ENCODE results near the gene IL1RAPL1.

IL1RAPL1 gene

GRCh38 chrX:29940750-29941149 lies 1353.5 kb downstream of the IL1RAPL1 start:
- H3K4me3 ChIP-seq (ENCODE audit: low read length in 2 of 2): no peak overlapping the region
- H2AFZ ChIP-seq (ENCODE audit: low read length): no peak overlapping the region
- H3K14ac ChIP-seq (ENCODE audit: low read length): no peak overlapping the region
- no peak overlapping the region for H3K18ac ChIP-seq (ENCODE audit: low read length)
- H4K91ac ChIP-seq (ENCODE audit: low read depth, low read length, poor library complexity): no peak overlapping the region
- WGBS, 2 donors (ENCODE audit: extremely low coverage in 2 of 2, insufficient read length in 2 of 2, insufficient replicate concordance in 1 of 2): no CpG with 5 or more reads among the region's 2 CpGs
- no peak overlapping the region for H2BK5ac ChIP-seq (ENCODE audit: low read length)
- H3K79me1 ChIP-seq (ENCODE audit: low read depth, low read length): no peaks in the 10 kb centered on the region
- no peak overlapping the region for H3K23ac ChIP-seq (ENCODE audit: low read depth, low read length, poor library complexity)
- H2BK12ac ChIP-seq (ENCODE audit: low read length): no peak overlapping the region
- no peak overlapping the region for H3K4me2 ChIP-seq (ENCODE audit: insufficient read depth, low read length, poor library complexity, severe bottlenecking)
- no peak for DNase-seq (ENCODE audit: low spot score)
- H2BK15ac ChIP-seq (ENCODE audit: low read length): no peak overlapping the region
- H3K4me1 ChIP-seq (ENCODE audit: control insufficient read depth in 2 of 2, insufficient read depth in 1 of 2, low read depth in 1 of 2, low read length in 2 of 2): peaks cover 2 to 9% of the 10 kb centered on the region in 2 donors
- H2BK120ac ChIP-seq (ENCODE audit: low read depth, low read length): no peak overlapping the region
- H2AK5ac ChIP-seq (ENCODE audit: low read depth, low read length): no peak overlapping the region
- H4K8ac ChIP-seq (ENCODE audit: low read depth, low read length): no peak overlapping the region
- H3K27ac ChIP-seq (replicated peaks; ENCODE audit: low read length): no peak overlapping the region
- no peaks in the 10 kb centered on the region for H3K36me3 ChIP-seq (replicated peaks in 1 of 2; ENCODE audit: control insufficient read depth in 2 of 2, insufficient read depth in 2 of 2, low read length in 2 of 2)
- no peaks in the 10 kb centered on the region for H3K9me3 ChIP-seq (replicated peaks in 1 of 2; ENCODE audit: control insufficient read depth in 2 of 2, insufficient read depth in 1 of 2, low read depth in 1 of 2, low read length in 2 of 2)
- no peak overlapping the region for H3K4ac ChIP-seq (ENCODE audit: low read length)
- H3K27me3 ChIP-seq (ENCODE audit: control insufficient read depth in 3 of 3, insufficient read depth in 3 of 3, low read depth in 1 of 3, low read length in 3 of 3): no peaks in the 10 kb centered on the region
- H3K9ac ChIP-seq (ENCODE audit: low read depth, low read length, poor library complexity): no peak overlapping the region

GRCh38 chrX:29941287-29941686 lies 1354.0 kb downstream of the IL1RAPL1 start:
- Histone ChIP-seq H3K4ac (ENCODE audit: low read length) (no peak overlapping the region), H3K4me1 (ENCODE audit: control insufficient read depth in 2 of 2, insufficient read depth in 1 of 2, low read depth in 1 of 2, low read length in 2 of 2) (peaks cover 2 to 9% of the 10 kb centered on the region in 2 donors), H2BK5ac (ENCODE audit: low read length) (no peak overlapping the region), H3K9ac (ENCODE audit: low read depth, low read length, poor library complexity) (no peak overlapping the region), H3K9me3 (replicated peaks in 1 of 2; ENCODE audit: control insufficient read depth in 2 of 2, insufficient read depth in 1 of 2, low read depth in 1 of 2, low read length in 2 of 2) (no peaks in the 10 kb centered on the region), H3K27me3 (ENCODE audit: control insufficient read depth in 3 of 3, insufficient read depth in 3 of 3, low read depth in 1 of 3, low read length in 3 of 3) (no peaks in the 10 kb centered on the region), H3K23ac (ENCODE audit: low read depth, low read length, poor library complexity) (no peak overlapping the region), H3K36me3 (replicated peaks in 1 of 2; ENCODE audit: control insufficient read depth in 2 of 2, insufficient read depth in 2 of 2, low read length in 2 of 2) (no peaks in the 10 kb centered on the region), H4K91ac (ENCODE audit: low read depth, low read length, poor library complexity) (no peak overlapping the region), H2AFZ (ENCODE audit: low read length) (no peak overlapping the region), H4K8ac (ENCODE audit: low read depth, low read length) (no peak overlapping the region), H3K4me2 (ENCODE audit: insufficient read depth, low read length, poor library complexity, severe bottlenecking) (no peak overlapping the region), H2AK5ac (ENCODE audit: low read depth, low read length) (no peak overlapping the region), H3K27ac (replicated peaks; ENCODE audit: low read length) (no peak overlapping the region), H3K79me1 (ENCODE audit: low read depth, low read length) (no peaks in the 10 kb centered on the region), H2BK12ac (ENCODE audit: low read length) (no peak overlapping the region), H3K4me3 (ENCODE audit: low read length in 2 of 2) (no peak overlapping the region), H3K14ac (ENCODE audit: low read length) (no peak overlapping the region), H2BK15ac (ENCODE audit: low read length) (no peak overlapping the region), H2BK120ac (ENCODE audit: low read depth, low read length) (no peak overlapping the region), H3K18ac (ENCODE audit: low read length) (no peak overlapping the region)
- no CpG with 5 or more reads among the region's 1 CpG for WGBS, 2 donors (ENCODE audit: extremely low coverage in 2 of 2, insufficient read length in 2 of 2, insufficient replicate concordance in 1 of 2)
- DNase-seq (ENCODE audit: low spot score): no peak

GRCh38 chrX:29947225-29947624 lies 1360.0 kb downstream of the IL1RAPL1 start:
- no peak for DNase-seq (ENCODE audit: low spot score)
- WGBS, 2 donors (ENCODE audit: extremely low coverage in 2 of 2, insufficient read length in 2 of 2, insufficient replicate concordance in 1 of 2): no CpG with 5 or more reads among the region's 3 CpGs
- Histone ChIP-seq H3K9me3 (replicated peaks in 1 of 2; ENCODE audit: control insufficient read depth in 2 of 2, insufficient read depth in 1 of 2, low read depth in 1 of 2, low read length in 2 of 2) (no peaks in the 10 kb centered on the region), H3K27me3 (ENCODE audit: control insufficient read depth in 3 of 3, insufficient read depth in 3 of 3, low read depth in 1 of 3, low read length in 3 of 3) (no peaks in the 10 kb centered on the region), H2BK120ac (ENCODE audit: low read depth, low read length) (no peak overlapping the region), H3K4me1 (ENCODE audit: control insufficient read depth in 2 of 2, insufficient read depth in 1 of 2, low read depth in 1 of 2, low read length in 2 of 2) (no peaks in the 10 kb centered on the region), H3K4me2 (ENCODE audit: insufficient read depth, low read length, poor library complexity, severe bottlenecking) (no peak overlapping the region), H4K91ac (ENCODE audit: low read depth, low read length, poor library complexity) (no peak overlapping the region), H3K79me1 (ENCODE audit: low read depth, low read length) (no peaks in the 10 kb centered on the region), H3K18ac (ENCODE audit: low read length) (no peak overlapping the region), H3K9ac (ENCODE audit: low read depth, low read length, poor library complexity) (no peak overlapping the region), H3K14ac (ENCODE audit: low read length) (no peak overlapping the region), H3K4ac (ENCODE audit: low read length) (no peak overlapping the region), H3K4me3 (ENCODE audit: low read length in 2 of 2) (no peak overlapping the region), H3K23ac (ENCODE audit: low read depth, low read length, poor library complexity) (no peak overlapping the region), H2AFZ (ENCODE audit: low read length) (no peak overlapping the region), H2BK15ac (ENCODE audit: low read length) (no peak overlapping the region), H3K36me3 (replicated peaks in 1 of 2; ENCODE audit: control insufficient read depth in 2 of 2, insufficient read depth in 2 of 2, low read length in 2 of 2) (no peaks in the 10 kb centered on the region), H4K8ac (ENCODE audit: low read depth, low read length) (no peak overlapping the region), H2BK5ac (ENCODE audit: low read length) (no peak overlapping the region), H2AK5ac (ENCODE audit: low read depth, low read length) (no peak overlapping the region), H3K27ac (replicated peaks; ENCODE audit: low read length) (no peak overlapping the region), H2BK12ac (ENCODE audit: low read length) (no peak overlapping the region)

- no peak overlapping the region for H2AFZ ChIP-seq (ENCODE audit: low read length)
- H3K14ac ChIP-seq (ENCODE audit: low read length): no peak overlapping the region
- DNase-seq (ENCODE audit: low spot score): no peak
- H2BK15ac ChIP-seq (ENCODE audit: low read length): no peak overlapping the region
- H4K91ac ChIP-seq (ENCODE audit: low read depth, low read length, poor library complexity): no peak overlapping the region
- H3K4ac ChIP-seq (ENCODE audit: low read length): no peak overlapping the region
- no peaks in the 10 kb centered on the region for H3K4me1 ChIP-seq (ENCODE audit: control insufficient read depth in 2 of 2, insufficient read depth in 1 of 2, low read depth in 1 of 2, low read length in 2 of 2)
- H4K8ac ChIP-seq (ENCODE audit: low read depth, low read length): no peak overlapping the region
- H2BK120ac ChIP-seq (ENCODE audit: low read depth, low read length): no peak overlapping the region
- no peak overlapping the region for H3K23ac ChIP-seq (ENCODE audit: low read depth, low read length, poor library complexity)
- no peak overlapping the region for H3K18ac ChIP-seq (ENCODE audit: low read length)
- H2AK5ac ChIP-seq (ENCODE audit: low read depth, low read length): no peak overlapping the region
- no peaks in the 10 kb centered on the region for H3K9me3 ChIP-seq (replicated peaks in 1 of 2; ENCODE audit: control insufficient read depth in 2 of 2, insufficient read depth in 1 of 2, low read depth in 1 of 2, low read length in 2 of 2)
- H3K9ac ChIP-seq (ENCODE audit: low read depth, low read length, poor library complexity): no peak overlapping the region
- H3K36me3 ChIP-seq (replicated peaks in 1 of 2; ENCODE audit: control insufficient read depth in 2 of 2, insufficient read depth in 2 of 2, low read length in 2 of 2): no peaks in the 10 kb centered on the region
- no peak overlapping the region for H3K27ac ChIP-seq (replicated peaks; ENCODE audit: low read length)
- H3K79me1 ChIP-seq (ENCODE audit: low read depth, low read length): no peaks in the 10 kb centered on the region
- H3K27me3 ChIP-seq (ENCODE audit: control insufficient read depth in 3 of 3, insufficient read depth in 3 of 3, low read depth in 1 of 3, low read length in 3 of 3): no peaks in the 10 kb centered on the region
- no peak overlapping the region for H3K4me2 ChIP-seq (ENCODE audit: insufficient read depth, low read length, poor library complexity, severe bottlenecking)
- no peak overlapping the region for H2BK12ac ChIP-seq (ENCODE audit: low read length)
- H2BK5ac ChIP-seq (ENCODE audit: low read length): no peak overlapping the region
- no peak overlapping the region for H3K4me3 ChIP-seq (ENCODE audit: low read length in 2 of 2)
- no CpG with 5 or more reads among the region's 1 CpG for WGBS, 2 donors (ENCODE audit: extremely low coverage in 2 of 2, insufficient read length in 2 of 2, insufficient replicate concordance in 1 of 2)
Observed at GRCh38 chrX:29948653-29949052, 1361.4 kb downstream of the IL1RAPL1 start.

All from neuronal stem cell (in vitro differentiated cells).